Right lobe of liver (tissue), 4 donors: ENCODE measurements around the gene C19orf44.

Experiments
- POLR2A ChIP-seq: fragments of 450-650 bp; IDR thresholded peaks from one replicate; pipeline ENCODE4 v1.6.1; 2017; ENCODE audit warnings: antibody characterized with exemption, mild to moderate bottlenecking
- TF ChIP-seq, protein P1 (sequence below), 4 donors: fragments of 200-600 bp in 3 of 4; fragments of 450-650 bp in 1 of 4; IDR thresholded peaks; one replicate each; pipeline versions ENCODE4 v1.5.1 to v1.8.0; 2016 to 2022; ENCODE audit warnings: antibody characterized with exemption in 4 of 4, mild to moderate bottlenecking in 2 of 4
- donor health status: DM: no; HTN: no; CAD: no.
- donor health status: DM: no; HTN: no; CAD: no.
- donor health status: DM: no; HTN: yes; CAD: no.

GRCh38 chr19:16482745-16483144 is 13.4 kb upstream of the C19orf44 start:
- TF ChIP-seq, protein P1, sequence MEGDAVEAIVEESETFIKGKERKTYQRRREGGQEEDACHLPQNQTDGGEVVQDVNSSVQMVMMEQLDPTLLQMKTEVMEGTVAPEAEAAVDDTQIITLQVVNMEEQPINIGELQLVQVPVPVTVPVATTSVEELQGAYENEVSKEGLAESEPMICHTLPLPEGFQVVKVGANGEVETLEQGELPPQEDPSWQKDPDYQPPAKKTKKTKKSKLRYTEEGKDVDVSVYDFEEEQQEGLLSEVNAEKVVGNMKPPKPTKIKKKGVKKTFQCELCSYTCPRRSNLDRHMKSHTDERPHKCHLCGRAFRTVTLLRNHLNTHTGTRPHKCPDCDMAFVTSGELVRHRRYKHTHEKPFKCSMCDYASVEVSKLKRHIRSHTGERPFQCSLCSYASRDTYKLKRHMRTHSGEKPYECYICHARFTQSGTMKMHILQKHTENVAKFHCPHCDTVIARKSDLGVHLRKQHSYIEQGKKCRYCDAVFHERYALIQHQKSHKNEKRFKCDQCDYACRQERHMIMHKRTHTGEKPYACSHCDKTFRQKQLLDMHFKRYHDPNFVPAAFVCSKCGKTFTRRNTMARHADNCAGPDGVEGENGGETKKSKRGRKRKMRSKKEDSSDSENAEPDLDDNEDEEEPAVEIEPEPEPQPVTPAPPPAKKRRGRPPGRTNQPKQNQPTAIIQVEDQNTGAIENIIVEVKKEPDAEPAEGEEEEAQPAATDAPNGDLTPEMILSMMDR (IDR thresholded peaks at IDR 0.05), result no peak
- TF ChIP-seq POLR2A, result no peak
